Ishikawa (cell line): ENCODE data around the gene HS3ST4.

ENCODE experiments used
- CEBPB ChIP-seq: IDR thresholded peaks from 2 replicates; pipeline ENCODE4 v1.6.1; 2012
- CREB1 ChIP-seq: IDR thresholded peaks from 2 replicates; pipeline ENCODE4 v1.6.1; 2012; ENCODE audit warnings: low read depth
- EGR1 ChIP-seq: IDR thresholded peaks from 2 replicates; pipeline ENCODE4 v1.6.1; 2012
- EP300 ChIP-seq: IDR thresholded peaks from 2 replicates; pipeline ENCODE4 v1.6.1; 2012; ENCODE audit warnings: borderline replicate concordance
- FOXM1 ChIP-seq: IDR thresholded peaks from 2 replicates; pipeline ENCODE4 v1.6.1; 2012; ENCODE audit warnings: low read depth, borderline replicate concordance
- NFIC ChIP-seq: IDR thresholded peaks from 2 replicates; pipeline ENCODE4 v1.6.1; 2012
- RAD21 ChIP-seq: IDR thresholded peaks from 2 replicates; pipeline ENCODE4 v1.6.1; 2012; ENCODE audit warnings: low read depth
- TAF1 ChIP-seq: IDR thresholded peaks from 2 replicates; pipeline ENCODE4 v1.6.1; 2012; ENCODE audit warnings: low read depth, mild to moderate bottlenecking
- TCF12 ChIP-seq: IDR thresholded peaks from 2 replicates; pipeline ENCODE4 v1.6.1; 2012; ENCODE audit warnings: low read depth
- TEAD4 ChIP-seq: IDR thresholded peaks from 2 replicates; pipeline ENCODE4 v1.6.1; 2012
- YY1 ChIP-seq: IDR thresholded peaks from 2 replicates; pipeline ENCODE4 v1.6.1; 2012; ENCODE audit warnings: low read depth
- ZBTB7A ChIP-seq: IDR thresholded peaks from 2 replicates; pipeline ENCODE4 v1.6.1; 2012; ENCODE audit warnings: low read depth
- TF ChIP-seq, protein P1 (sequence below): IDR thresholded peaks from 2 replicates; pipeline ENCODE4 v1.6.1; 2012
- TF ChIP-seq, protein P2 (sequence below): IDR thresholded peaks from 2 replicates; pipeline ENCODE4 v1.6.1; 2012; ENCODE audit warnings: low read depth, mild to moderate bottlenecking
- TF ChIP-seq, protein P3 (sequence below): IDR thresholded peaks from 2 replicates; pipeline ENCODE4 v1.6.1; 2012

Gene HS3ST4

DNA sequence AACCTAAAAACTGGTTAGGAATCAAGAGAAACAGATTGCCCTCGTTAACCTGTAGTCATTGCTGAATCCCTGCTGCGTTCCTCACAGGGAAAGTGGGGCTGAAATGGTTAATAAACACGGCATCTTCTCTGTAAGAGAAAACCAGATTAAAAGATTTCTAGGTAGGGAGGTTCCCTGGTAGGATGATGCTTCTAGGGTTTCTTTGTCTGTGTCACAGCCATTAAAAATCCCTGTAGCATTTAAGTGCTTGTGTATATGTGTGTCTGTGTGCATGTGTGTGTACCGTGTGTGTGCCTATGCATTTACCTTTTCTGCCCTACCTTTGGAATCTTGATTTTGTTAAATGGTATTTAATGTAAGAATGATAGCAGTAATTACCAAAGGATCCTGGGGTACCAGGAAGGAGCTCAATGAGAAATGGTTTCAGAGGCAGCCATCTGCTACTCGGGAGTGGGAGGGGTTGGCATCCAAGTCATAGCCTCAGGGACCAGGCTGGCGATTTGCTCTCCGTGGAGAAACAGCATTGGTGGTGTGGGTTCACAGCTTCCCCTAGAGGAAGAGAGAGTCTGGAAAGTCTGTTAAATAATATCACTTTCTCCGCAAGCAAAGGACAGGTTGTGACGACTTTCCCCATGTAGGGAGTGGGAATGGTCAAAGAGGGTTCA lies 177.1 kb downstream of the HS3ST4 start:
- no peak for TF ChIP-seq YY1
- no peak for TF ChIP-seq FOXM1
- no peak for TF ChIP-seq ZBTB7A
- TF ChIP-seq, protein P1, sequence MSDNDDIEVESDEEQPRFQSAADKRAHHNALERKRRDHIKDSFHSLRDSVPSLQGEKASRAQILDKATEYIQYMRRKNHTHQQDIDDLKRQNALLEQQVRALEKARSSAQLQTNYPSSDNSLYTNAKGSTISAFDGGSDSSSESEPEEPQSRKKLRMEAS, result no peak
- TF ChIP-seq CEBPB, result no peak

DNA sequence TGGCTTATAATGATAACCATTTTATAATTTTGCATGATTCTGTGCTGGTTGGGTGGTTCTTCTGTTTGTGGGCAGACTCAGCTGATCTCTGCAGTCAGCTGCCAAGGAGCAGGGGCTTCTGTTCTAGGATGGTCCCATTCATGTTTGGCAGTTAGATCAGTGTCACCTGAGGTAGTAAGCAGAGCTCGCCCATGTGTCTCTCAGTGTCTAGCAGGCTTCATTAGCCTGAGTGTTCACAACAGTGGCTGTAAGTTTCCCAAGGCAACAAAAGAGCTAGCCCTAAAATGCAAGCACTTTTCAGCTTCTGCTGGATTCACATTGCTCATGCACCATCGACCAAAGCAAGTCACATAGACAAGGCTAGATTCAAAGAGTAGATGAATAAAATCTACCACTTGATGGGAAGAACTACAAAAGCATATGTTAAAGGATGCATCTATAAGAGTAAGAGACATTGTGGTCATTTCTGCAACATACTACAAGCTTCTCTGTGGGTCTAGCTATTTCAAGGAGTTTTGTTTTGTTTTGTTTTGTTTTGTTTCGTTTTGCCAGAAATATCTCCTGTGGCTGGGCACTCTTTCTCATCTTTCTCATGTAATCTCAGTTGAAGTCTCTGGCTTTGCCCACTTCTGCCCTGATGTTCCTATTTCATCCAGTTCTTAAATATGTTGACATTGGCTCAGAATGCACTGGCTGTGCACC lies 180.8 kb downstream of the HS3ST4 start:
- TF ChIP-seq, protein P2, sequence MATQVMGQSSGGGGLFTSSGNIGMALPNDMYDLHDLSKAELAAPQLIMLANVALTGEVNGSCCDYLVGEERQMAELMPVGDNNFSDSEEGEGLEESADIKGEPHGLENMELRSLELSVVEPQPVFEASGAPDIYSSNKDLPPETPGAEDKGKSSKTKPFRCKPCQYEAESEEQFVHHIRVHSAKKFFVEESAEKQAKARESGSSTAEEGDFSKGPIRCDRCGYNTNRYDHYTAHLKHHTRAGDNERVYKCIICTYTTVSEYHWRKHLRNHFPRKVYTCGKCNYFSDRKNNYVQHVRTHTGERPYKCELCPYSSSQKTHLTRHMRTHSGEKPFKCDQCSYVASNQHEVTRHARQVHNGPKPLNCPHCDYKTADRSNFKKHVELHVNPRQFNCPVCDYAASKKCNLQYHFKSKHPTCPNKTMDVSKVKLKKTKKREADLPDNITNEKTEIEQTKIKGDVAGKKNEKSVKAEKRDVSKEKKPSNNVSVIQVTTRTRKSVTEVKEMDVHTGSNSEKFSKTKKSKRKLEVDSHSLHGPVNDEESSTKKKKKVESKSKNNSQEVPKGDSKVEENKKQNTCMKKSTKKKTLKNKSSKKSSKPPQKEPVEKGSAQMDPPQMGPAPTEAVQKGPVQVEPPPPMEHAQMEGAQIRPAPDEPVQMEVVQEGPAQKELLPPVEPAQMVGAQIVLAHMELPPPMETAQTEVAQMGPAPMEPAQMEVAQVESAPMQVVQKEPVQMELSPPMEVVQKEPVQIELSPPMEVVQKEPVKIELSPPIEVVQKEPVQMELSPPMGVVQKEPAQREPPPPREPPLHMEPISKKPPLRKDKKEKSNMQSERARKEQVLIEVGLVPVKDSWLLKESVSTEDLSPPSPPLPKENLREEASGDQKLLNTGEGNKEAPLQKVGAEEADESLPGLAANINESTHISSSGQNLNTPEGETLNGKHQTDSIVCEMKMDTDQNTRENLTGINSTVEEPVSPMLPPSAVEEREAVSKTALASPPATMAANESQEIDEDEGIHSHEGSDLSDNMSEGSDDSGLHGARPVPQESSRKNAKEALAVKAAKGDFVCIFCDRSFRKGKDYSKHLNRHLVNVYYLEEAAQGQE, result no peak
- TF ChIP-seq RAD21 (no peak), CREB1 (no peak), TEAD4 (no peak), FOXM1 (no peak), TCF12 (no peak), TAF1 (no peak)

DNA sequence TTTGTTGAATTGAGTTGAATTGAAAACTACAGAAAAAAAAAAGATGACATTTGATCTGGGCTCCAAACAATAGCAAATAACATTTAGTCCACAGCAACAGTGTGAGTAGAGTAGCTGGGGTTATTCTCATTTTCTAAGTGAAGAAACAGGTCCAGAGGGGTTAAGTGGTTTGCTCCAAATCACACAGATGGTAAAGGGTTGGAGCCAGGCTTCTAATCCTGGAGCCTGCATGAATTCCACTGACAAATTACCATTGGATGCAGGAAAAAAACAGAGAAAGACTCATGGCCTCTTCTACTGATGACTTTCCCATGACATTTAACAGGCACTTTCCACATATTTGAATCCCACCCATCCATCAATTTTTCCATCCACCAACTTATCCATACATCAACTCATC lies 182.4 kb downstream of the HS3ST4 start:
- no peak for TF ChIP-seq FOXM1
- no peak for TF ChIP-seq YY1
- TF ChIP-seq ZBTB7A, result no peak
- no peak for TF ChIP-seq EGR1
- TF ChIP-seq, protein P3, sequence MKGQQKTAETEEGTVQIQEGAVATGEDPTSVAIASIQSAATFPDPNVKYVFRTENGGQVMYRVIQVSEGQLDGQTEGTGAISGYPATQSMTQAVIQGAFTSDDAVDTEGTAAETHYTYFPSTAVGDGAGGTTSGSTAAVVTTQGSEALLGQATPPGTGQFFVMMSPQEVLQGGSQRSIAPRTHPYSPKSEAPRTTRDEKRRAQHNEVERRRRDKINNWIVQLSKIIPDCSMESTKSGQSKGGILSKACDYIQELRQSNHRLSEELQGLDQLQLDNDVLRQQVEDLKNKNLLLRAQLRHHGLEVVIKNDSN, result no peak
- TF ChIP-seq RAD21, result no peak
- no peak for TF ChIP-seq TEAD4
- TF ChIP-seq, protein P1, result no peak

DNA sequence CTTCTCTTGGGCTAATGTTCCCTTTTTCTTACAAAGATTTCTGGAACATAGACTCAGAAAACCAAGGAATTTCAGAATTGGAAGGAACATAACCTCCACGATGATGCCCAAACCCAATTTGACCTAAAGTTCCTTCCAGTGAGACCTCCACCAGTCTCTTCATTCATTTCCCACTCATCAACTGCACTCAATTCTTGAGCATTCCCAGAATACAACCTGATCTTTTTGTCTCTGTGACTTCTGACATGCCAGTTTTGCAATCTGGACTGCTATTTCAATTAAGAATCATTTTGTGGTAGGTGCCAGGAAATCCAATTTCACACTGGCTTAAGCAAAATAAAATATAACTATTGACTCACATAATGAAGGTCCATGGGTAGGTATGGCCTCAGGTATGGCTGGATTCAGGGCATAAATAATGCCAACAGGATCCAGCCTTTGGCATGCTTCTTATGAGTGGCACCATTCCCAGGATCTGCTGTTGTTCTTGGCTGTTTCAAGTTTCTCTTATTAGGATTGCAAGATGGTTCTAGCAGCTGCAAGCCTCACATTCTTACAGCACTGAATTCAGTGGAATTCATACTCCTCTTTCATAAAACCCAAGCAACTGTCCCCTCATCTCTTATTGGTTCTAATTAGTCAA lies 184.3 kb downstream of the HS3ST4 start:
- TF ChIP-seq NFIC, result no peak
- TF ChIP-seq RAD21, result no peak
- no peak for TF ChIP-seq EGR1
- no peak for TF ChIP-seq TCF12
- TF ChIP-seq, protein P3, result no peak
- no peak for TF ChIP-seq EP300
- TF ChIP-seq CEBPB, result no peak
- no peak for TF ChIP-seq ZBTB7A
- TF ChIP-seq YY1, result no peak

DNA sequence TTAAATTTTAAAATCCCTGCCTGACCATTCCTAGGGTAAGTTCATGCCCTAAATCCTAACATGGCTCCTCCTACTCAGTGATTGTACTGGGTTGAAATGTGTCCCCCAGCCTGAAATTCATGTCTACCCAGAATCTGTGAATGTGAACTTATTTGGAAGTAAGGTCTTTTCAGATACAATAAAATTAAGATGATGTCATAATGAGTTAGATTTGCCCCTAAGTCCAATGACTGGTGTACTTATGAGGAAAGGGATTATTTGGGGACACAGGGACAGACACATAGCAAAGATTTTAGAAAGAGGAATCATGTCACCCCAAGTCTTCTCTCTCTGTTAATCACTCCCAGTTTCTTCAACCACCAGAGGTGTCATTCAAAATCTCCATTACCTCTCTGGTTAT lies 185.3 kb downstream of the HS3ST4 start:
- TF ChIP-seq, protein P1, result no peak
- TF ChIP-seq, protein P2, result no peak
- TF ChIP-seq TAF1, result no peak
- no peak for TF ChIP-seq FOXM1
- TF ChIP-seq EGR1, result no peak
- TF ChIP-seq TEAD4, result no peak
- no peak for TF ChIP-seq CREB1
- TF ChIP-seq, protein P3, result no peak
- no peak for TF ChIP-seq NFIC
- TF ChIP-seq YY1, result no peak
- no peak for TF ChIP-seq EP300
- TF ChIP-seq RAD21, result no peak
- TF ChIP-seq CEBPB, result no peak
- no peak for TF ChIP-seq TCF12

DNA sequence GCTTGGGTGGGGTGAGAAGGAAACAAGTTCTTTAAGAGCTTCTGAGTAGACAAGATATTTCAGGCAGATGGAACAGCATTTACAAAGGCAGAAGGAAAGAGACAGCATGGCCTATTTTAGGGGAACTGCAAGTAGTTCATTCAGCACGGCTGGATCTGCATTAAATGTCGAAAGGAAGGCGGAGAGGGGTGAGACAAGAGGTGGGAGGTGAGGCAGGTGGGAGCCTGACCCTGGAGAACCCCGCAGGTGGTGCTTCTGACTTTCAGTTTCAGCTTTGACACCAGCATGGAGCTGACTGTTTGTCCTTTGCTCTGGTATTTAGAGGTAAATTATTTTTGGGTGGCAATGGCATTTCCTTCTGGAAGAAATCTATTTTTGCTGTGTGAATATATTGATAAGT lies 194.8 kb downstream of the HS3ST4 start:
- TF ChIP-seq EP300, result no peak
- TF ChIP-seq, protein P1, result no peak
- TF ChIP-seq TCF12, result no peak
- no peak for TF ChIP-seq CEBPB
- TF ChIP-seq TAF1, result no peak
- TF ChIP-seq, protein P3, result no peak
- TF ChIP-seq CREB1, result no peak
- TF ChIP-seq TEAD4, result no peak
- TF ChIP-seq RAD21, result no peak
- TF ChIP-seq ZBTB7A, result no peak
- TF ChIP-seq YY1, result no peak
- TF ChIP-seq EGR1, result no peak
- TF ChIP-seq FOXM1, result no peak
- no peak for TF ChIP-seq NFIC
- TF ChIP-seq, protein P2, result no peak
